AG10803 (cell line): ENCODE measurements around the gene EXT2.

Source experiments
- DNase-seq: peaks from one replicate; pipeline ENCODE4 v3.0.0; 2010; ENCODE audit warnings: low read depth
- H3K4me3 ChIP-seq: 2 replicates; pipeline ENCODE4 v1.5.1; 2011; ENCODE audit warnings: mild to moderate bottlenecking, low read length, control low read depth
- CTCF ChIP-seq: conservative IDR thresholded peaks from 2 replicates; pipeline ENCODE4 v1.5.1; 2011; ENCODE audit warnings: mild to moderate bottlenecking, low read length, control low read depth, inconsistent platforms

Gene EXT2

GRCh38 chr11:44058275-44058674 lies 37.2 kb upstream of the EXT2 start:
- H3K4me3 ChIP-seq, result no peak overlapping the region
- TF ChIP-seq CTCF, result no peak
- DNase-seq, result no peak

GRCh38 chr11:44065161-44065661 lies 30.3 kb upstream of the EXT2 start:
- peak; percentile 27 for DNase-seq
- TF ChIP-seq CTCF, result no peak

GRCh38 chr11:44065841-44066731 lies 29.4 kb upstream of the EXT2 start, which contains the start of gene ACCS:
ACCS (plus strand) TSS chr11:44066270; CDS start chr11:44067628, 1,358 bp downstream.
- TF ChIP-seq CTCF, result peak; percentile 66
- peak within 1 kb of the TSS; percentile 77 for H3K4me3 ChIP-seq
- peak; percentile 97 for DNase-seq

More at GRCh38 chr11:44065161-44065661, 30.3 kb upstream of the EXT2 start:
- H3K4me3 ChIP-seq, result peak overlapping the region; percentile 77

GRCh38 chr11:44066732-44067141 lies 28.7 kb upstream of the EXT2 start:
- DNase-seq, result peak; percentile 65
- H3K4me3 ChIP-seq, result peak overlapping the region; percentile 77
- TF ChIP-seq CTCF, result no peak

GRCh38 chr11:44067266-44067665 lies 28.2 kb upstream of the EXT2 start:
- peak overlapping the region; percentile 77 for H3K4me3 ChIP-seq
- no peak for DNase-seq
- TF ChIP-seq CTCF, result no peak

GRCh38 chr11:44068180-44068579 lies 27.3 kb upstream of the EXT2 start:
- TF ChIP-seq CTCF, result no peak
- DNase-seq, result no peak
- no peak overlapping the region for H3K4me3 ChIP-seq

GRCh38 chr11:44071157-44071556 lies 24.3 kb upstream of the EXT2 start:
- DNase-seq, result no peak
- no peak for TF ChIP-seq CTCF
- no peak overlapping the region for H3K4me3 ChIP-seq
